Adipocyte (in vitro differentiated cells): ENCODE results near the gene GRIP1.

Experiments
- DNase-seq: peaks from one replicate; pipeline ENCODE4 v3.0.0-alpha.2; 2015; ENCODE audit warnings: low read depth
- H3K27me3 ChIP-seq: replicated peaks from 2 replicates; pipeline ENCODE4 v1.7.0; 2013; ENCODE audit warnings: mild to moderate bottlenecking, low read length, moderate library complexity; ENCODE audit not compliant: control insufficient read depth, insufficient read depth
- H3K36me3 ChIP-seq: 2 replicates; pipeline ENCODE4 v1.7.0; 2013; ENCODE audit warnings: low read length, mild to moderate bottlenecking, moderate library complexity; ENCODE audit not compliant: control insufficient read depth, insufficient read depth, severe bottlenecking
- H3K4me1 ChIP-seq: 2 replicates; pipeline ENCODE4 v1.7.0; 2013; ENCODE audit warnings: mild to moderate bottlenecking, low read length, moderate library complexity; ENCODE audit not compliant: control insufficient read depth, insufficient read depth
- H3K4me3 ChIP-seq: 2 replicates; pipeline ENCODE4 v1.7.0; 2013; ENCODE audit warnings: mild to moderate bottlenecking, low read length, moderate library complexity
- H3K9ac ChIP-seq: 2 replicates; pipeline ENCODE4 v1.7.0; 2013; ENCODE audit warnings: mild to moderate bottlenecking, low read length, moderate library complexity
- H3K9me3 ChIP-seq: 2 replicates; pipeline ENCODE4 v1.7.0; 2013; ENCODE audit warnings: mild to moderate bottlenecking, low read length, moderate library complexity; ENCODE audit not compliant: control insufficient read depth

Gene GRIP1

GRCh38 chr12:66371982-66372381 is 306.9 kb downstream of the GRIP1 start:
- no peaks in the 10 kb centered on the region for H3K36me3 ChIP-seq
- H3K9me3 ChIP-seq = no peaks in the 10 kb centered on the region
- no peak for DNase-seq
- H3K9ac ChIP-seq = no peak overlapping the region
- H3K4me1 ChIP-seq = peaks cover 5% of the 10 kb centered on the region
- H3K27me3 ChIP-seq = no peaks in the 10 kb centered on the region
- no peak overlapping the region for H3K4me3 ChIP-seq

- Histone ChIP-seq H3K4me3 (no peak overlapping the region), H3K9ac (no peak overlapping the region), H3K9me3 (no peaks in the 10 kb centered on the region), H3K4me1 (peaks cover 12% of the 10 kb centered on the region), H3K27me3 (no peaks in the 10 kb centered on the region), H3K36me3 (no peaks in the 10 kb centered on the region)
- DNase-seq = no peak
Observed at GRCh38 chr12:66367015-66367667, 311.7 kb downstream of the GRIP1 start.

- H3K27me3 ChIP-seq = no peaks in the 10 kb centered on the region
- peaks cover 12% of the 10 kb centered on the region for H3K4me1 ChIP-seq
- no peaks in the 10 kb centered on the region for H3K36me3 ChIP-seq
- no peak overlapping the region for H3K4me3 ChIP-seq
- H3K9me3 ChIP-seq = no peaks in the 10 kb centered on the region
- H3K9ac ChIP-seq = no peak overlapping the region
- DNase-seq = peak; percentile 75
Observed at GRCh38 chr12:66365718-66366490, 313.0 kb downstream of the GRIP1 start.

- peaks cover 12% of the 10 kb centered on the region for H3K4me1 ChIP-seq
- no peak for DNase-seq
- H3K27me3 ChIP-seq = no peaks in the 10 kb centered on the region
- no peaks in the 10 kb centered on the region for H3K9me3 ChIP-seq
- no peak overlapping the region for H3K4me3 ChIP-seq
- no peak overlapping the region for H3K9ac ChIP-seq
- H3K36me3 ChIP-seq = no peaks in the 10 kb centered on the region
Observed at GRCh38 chr12:66361703-66362102, 317.2 kb downstream of the GRIP1 start.

GRCh38 chr12:66359300-66359699 is 319.6 kb downstream of the GRIP1 start:
- H3K9me3 ChIP-seq = no peaks in the 10 kb centered on the region
- no peak overlapping the region for H3K4me3 ChIP-seq
- no peaks in the 10 kb centered on the region for H3K4me1 ChIP-seq
- H3K27me3 ChIP-seq = no peaks in the 10 kb centered on the region
- DNase-seq = no peak
- no peaks in the 10 kb centered on the region for H3K36me3 ChIP-seq
- no peak overlapping the region for H3K9ac ChIP-seq

GRCh38 chr12:66354291-66354690 is 324.6 kb downstream of the GRIP1 start:
- Histone ChIP-seq H3K27me3 (no peaks in the 10 kb centered on the region), H3K4me1 (no peaks in the 10 kb centered on the region), H3K9ac (no peak overlapping the region), H3K9me3 (no peaks in the 10 kb centered on the region), H3K4me3 (no peak overlapping the region), H3K36me3 (no peaks in the 10 kb centered on the region)
- DNase-seq = no peak

GRCh38 chr12:66352899-66353298 is 326.0 kb downstream of the GRIP1 start:
- Histone ChIP-seq H3K9me3 (no peaks in the 10 kb centered on the region), H3K4me1 (no peaks in the 10 kb centered on the region), H3K4me3 (no peak overlapping the region), H3K36me3 (no peaks in the 10 kb centered on the region), H3K27me3 (no peaks in the 10 kb centered on the region), H3K9ac (no peak overlapping the region)
- DNase-seq = no peak

GRCh38 chr12:66352197-66352596 is 326.7 kb downstream of the GRIP1 start:
- Histone ChIP-seq H3K9ac (no peak overlapping the region), H3K27me3 (no peaks in the 10 kb centered on the region), H3K36me3 (no peaks in the 10 kb centered on the region), H3K4me3 (no peak overlapping the region), H3K9me3 (no peaks in the 10 kb centered on the region), H3K4me1 (no peaks in the 10 kb centered on the region)
- DNase-seq = peak; percentile 48

- Histone ChIP-seq H3K9ac (no peak overlapping the region), H3K9me3 (no peaks in the 10 kb centered on the region), H3K27me3 (no peaks in the 10 kb centered on the region), H3K36me3 (no peaks in the 10 kb centered on the region), H3K4me3 (no peak overlapping the region), H3K4me1 (no peaks in the 10 kb centered on the region)
- no peak for DNase-seq
Observed at GRCh38 chr12:66351301-66351700, 327.6 kb downstream of the GRIP1 start.

- no peak for DNase-seq
- H3K4me3 ChIP-seq = no peak overlapping the region
- no peak overlapping the region for H3K9ac ChIP-seq
- H3K27me3 ChIP-seq = no peaks in the 10 kb centered on the region
- peaks cover 9% of the 10 kb centered on the region for H3K36me3 ChIP-seq
- H3K4me1 ChIP-seq = no peaks in the 10 kb centered on the region
- peaks cover 8% of the 10 kb centered on the region for H3K9me3 ChIP-seq
Observed at GRCh38 chr12:66345956-66346355, 332.9 kb downstream of the GRIP1 start.

- Histone ChIP-seq H3K27me3 (no peaks in the 10 kb centered on the region), H3K4me3 (no peak overlapping the region), H3K9ac (no peak overlapping the region), H3K9me3 (peaks cover 8% of the 10 kb centered on the region), H3K4me1 (no peaks in the 10 kb centered on the region), H3K36me3 (peaks cover 9% of the 10 kb centered on the region)
- DNase-seq = no peak
Observed at GRCh38 chr12:66345212-66345611, 333.7 kb downstream of the GRIP1 start.
